WERI-Rb-1 (cell line): Measurements from ENCODE around the gene SCN4A.

Source experiments
- DNase-seq: peaks from one replicate; pipeline ENCODE4 v3.0.0-alpha.2; 2020
- H3K27ac ChIP-seq: fragments of 250-450 bp; sonication (Bioruptor Pico); 2 replicates; pipeline ENCODE4 v1.5.1; 2020; ENCODE audit warnings: mild to moderate bottlenecking, moderate library complexity
- H3K27me3 ChIP-seq: fragments of 250-450 bp; sonication (Bioruptor Pico); 2 replicates; pipeline ENCODE4 v1.5.1; 2021; ENCODE audit warnings: mild to moderate bottlenecking, low read depth, moderate library complexity; ENCODE audit not compliant: insufficient read depth, severe bottlenecking
- H3K36me3 ChIP-seq: fragments of 250-450 bp; sonication (Bioruptor Pico); 2 replicates; pipeline ENCODE4 v1.5.1; 2020; ENCODE audit warnings: mild to moderate bottlenecking, moderate library complexity
- H3K4me3 ChIP-seq: 2 replicates; pipeline ENCODE4 v1.5.1; 2011; ENCODE audit warnings: low read depth, mild to moderate bottlenecking, control low read depth, low read length
- H3K9me3 ChIP-seq: fragments of 250-450 bp; sonication (Bioruptor Pico); 2 replicates; pipeline ENCODE4 v1.5.1; 2021; ENCODE audit warnings: mild to moderate bottlenecking, moderate library complexity; ENCODE audit not compliant: severe bottlenecking
- CTCF ChIP-seq: IDR thresholded peaks from 2 replicates; pipeline ENCODE4 v1.5.1; 2011; ENCODE audit warnings: low read depth, mild to moderate bottlenecking, control low read depth, inconsistent platforms, low read length

The SCN4A gene

GRCh38 chr17:63932721-63933120 lies 40.0 kb downstream of the SCN4A start:
- H3K27me3 ChIP-seq, result no peaks in the 10 kb centered on the region
- TF ChIP-seq CTCF, result no peak
- no peak overlapping the region for H3K27ac ChIP-seq

GRCh38 chr17:63931981-63932561 lies 40.6 kb downstream of the SCN4A start, which contains the start of gene CD79B:
CD79B (minus strand) TSS chr17:63932331; CDS start chr17:63932261, 70 bp downstream.
- DNase-seq, result no peak
- H3K9me3 ChIP-seq, result no peaks in the 10 kb centered on the region
- no peak for TF ChIP-seq CTCF
- H3K4me3 ChIP-seq, result no peak within 1 kb of the TSS
- H3K27ac ChIP-seq, result no peak within 1 kb of the TSS
- no peaks in the 10 kb centered on the region for H3K36me3 ChIP-seq
- H3K27me3 ChIP-seq, result no peaks in the 10 kb centered on the region

More at GRCh38 chr17:63932721-63933120, 40.0 kb downstream of the SCN4A start:
- DNase-seq, result no peak
- H3K36me3 ChIP-seq, result no peaks in the 10 kb centered on the region
- H3K9me3 ChIP-seq, result no peaks in the 10 kb centered on the region
- no peak overlapping the region for H3K4me3 ChIP-seq

GRCh38 chr17:63930951-63931575 lies 41.7 kb downstream of the SCN4A start:
- Histone ChIP-seq H3K27ac (no peak overlapping the region), H3K36me3 (no peaks in the 10 kb centered on the region), H3K9me3 (no peaks in the 10 kb centered on the region), H3K4me3 (no peak overlapping the region), H3K27me3 (no peaks in the 10 kb centered on the region)
- no peak for DNase-seq
- no peak for TF ChIP-seq CTCF

GRCh38 chr17:63929860-63930766 lies 42.6 kb downstream of the SCN4A start:
- DNase-seq, result no peak
- Histone ChIP-seq H3K27ac (no peak overlapping the region), H3K9me3 (no peaks in the 10 kb centered on the region), H3K36me3 (no peaks in the 10 kb centered on the region), H3K4me3 (no peak overlapping the region), H3K27me3 (no peaks in the 10 kb centered on the region)
- TF ChIP-seq CTCF, result no peak

GRCh38 chr17:63928966-63929695 lies 43.6 kb downstream of the SCN4A start:
- no peaks in the 10 kb centered on the region for H3K36me3 ChIP-seq
- no peak for TF ChIP-seq CTCF
- H3K27ac ChIP-seq, result no peak overlapping the region
- no peak for DNase-seq
- H3K27me3 ChIP-seq, result no peaks in the 10 kb centered on the region
- H3K4me3 ChIP-seq, result no peak overlapping the region
- H3K9me3 ChIP-seq, result no peaks in the 10 kb centered on the region
